Measurements from ENCODE around the gene FLVCR2.

DNA sequence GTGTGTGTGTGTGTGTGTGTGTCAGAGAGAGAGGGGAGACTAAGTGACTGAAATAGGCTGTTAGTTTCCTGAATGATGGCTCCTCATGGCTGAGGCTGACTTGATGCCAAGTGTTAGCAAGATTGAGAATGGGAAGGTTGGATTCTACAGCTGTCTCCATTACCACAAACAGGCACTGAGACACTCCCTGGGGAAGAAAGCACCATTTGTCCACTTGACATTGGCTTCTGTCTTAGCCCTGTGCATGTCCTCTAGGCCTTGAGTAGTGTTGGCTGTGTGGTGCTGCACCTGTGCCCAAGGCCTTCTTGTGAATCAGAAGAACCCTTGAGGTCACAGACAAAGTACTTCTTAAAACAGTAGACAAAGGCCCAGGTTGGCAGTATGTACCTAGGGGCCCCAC, 66.6 kb downstream of the FLVCR2 start:
- TF ChIP-seq ZNF274 (IDR thresholded peaks at IDR 0.05; ENCODE audit: low read depth, low read length) (no peak), YY1 (IDR thresholded peaks at IDR 0.05; ENCODE audit: insufficient read depth, insufficient read length) (no peak), SUZ12 (IDR thresholded peaks at IDR 0.05; ENCODE audit: extremely low read depth, insufficient read depth, insufficient read length) (no peak)

Data from NT2/D1 (cell line).